Suppressor macrophage treated with lipopolysaccharide for 1 hour (primary cell): ENCODE data around the gene SEMA6A.
A peak's percentile ranks its signal among the peaks of the same experiment; 100 is the strongest.
"Not testable (repeated sequence)": the region's sequence is repeated elsewhere in the genome, so short reads cannot be mapped to it uniquely, and the experiment has no call there.

Source experiments
- DNase-seq, 3 donors: peaks; one replicate each; pipeline ENCODE4 v3.0.0-alpha.2; 2020 to 2022

The SEMA6A gene

DNA sequence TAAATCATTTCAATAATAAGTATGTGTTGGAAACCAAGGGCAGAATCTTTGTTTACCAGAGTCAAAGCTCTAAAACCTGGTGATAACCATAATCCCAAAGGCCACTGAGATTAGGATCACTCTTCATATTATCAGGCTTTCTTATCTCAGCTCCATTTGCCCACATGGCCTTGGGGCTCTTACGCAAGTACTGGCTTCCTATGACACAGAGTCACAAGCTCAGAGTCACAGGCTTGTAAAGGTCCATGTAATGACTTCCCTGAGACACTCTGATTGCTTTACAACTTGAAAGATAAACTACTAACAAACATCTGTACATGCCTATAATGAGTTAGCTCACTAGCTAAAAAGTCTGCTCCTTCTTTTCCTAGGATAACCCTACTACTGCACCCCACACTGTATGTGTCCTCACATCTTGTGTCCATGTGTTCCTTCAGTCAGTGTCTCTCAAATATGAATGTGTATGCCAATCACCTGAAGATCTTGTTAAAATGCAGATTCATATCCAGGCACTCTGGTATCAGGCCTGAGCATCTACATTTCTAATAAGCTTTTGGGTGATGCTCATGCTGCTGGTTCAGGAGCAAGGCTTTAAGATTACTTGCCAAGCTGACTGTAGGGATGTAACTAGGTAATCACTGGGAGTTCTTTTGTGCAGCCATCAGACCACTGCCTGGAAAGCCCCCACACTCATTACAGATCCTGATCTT, 28.4 kb downstream of the SEMA6A start:
- peak; percentile 18 to 28 (median 28) for DNase-seq

- DNase-seq = not testable (repeated sequence)
Observed at GRCh38 chr5:116545465-116545864, 29.2 kb downstream of the SEMA6A start.

GRCh38 chr5:116544531-116545241, 29.9 kb downstream of the SEMA6A start:
- no peak for DNase-seq

DNA sequence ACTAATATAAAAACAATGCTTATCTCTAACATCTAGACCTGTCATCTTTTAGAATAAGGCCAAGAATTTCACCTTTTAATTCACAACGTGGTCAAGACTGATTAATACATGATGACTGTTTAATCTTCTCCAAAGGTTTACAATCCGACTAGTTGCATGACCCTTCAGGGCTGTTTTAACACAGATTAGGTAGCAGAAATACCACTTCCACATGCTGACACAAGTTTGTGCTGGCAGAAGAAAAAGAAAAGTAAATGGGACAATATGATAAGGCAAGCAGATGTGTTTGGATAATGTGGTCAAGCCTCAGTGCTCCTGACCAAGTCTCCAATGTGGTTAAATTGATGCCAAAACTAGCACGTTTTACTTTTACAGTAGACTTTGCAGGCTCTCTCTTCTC, 31.1 kb downstream of the SEMA6A start:
- DNase-seq = no peak

- DNase-seq = no peak
Observed at GRCh38 chr5:116542619-116543018, 32.0 kb downstream of the SEMA6A start.

DNA sequence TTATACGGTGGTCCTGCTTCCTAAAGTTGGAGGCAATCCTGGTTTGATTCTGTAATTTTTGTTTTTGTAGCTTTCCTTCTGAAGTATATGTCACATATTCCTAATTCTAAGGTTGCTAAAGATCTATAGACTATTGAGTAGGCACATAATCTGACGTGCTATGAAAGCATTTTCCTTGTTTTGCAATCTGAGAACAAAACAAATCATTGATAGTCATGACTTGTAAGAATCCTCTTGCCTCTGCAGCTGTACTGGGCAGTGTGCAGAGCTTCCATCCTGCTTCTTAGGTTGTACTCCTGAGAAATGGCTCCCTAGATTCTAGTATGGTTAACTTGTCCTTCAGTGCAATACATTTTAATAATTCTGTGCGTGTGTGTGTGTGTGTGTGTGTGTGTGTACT, 35.4 kb downstream of the SEMA6A start:
- DNase-seq = no peak

DNA sequence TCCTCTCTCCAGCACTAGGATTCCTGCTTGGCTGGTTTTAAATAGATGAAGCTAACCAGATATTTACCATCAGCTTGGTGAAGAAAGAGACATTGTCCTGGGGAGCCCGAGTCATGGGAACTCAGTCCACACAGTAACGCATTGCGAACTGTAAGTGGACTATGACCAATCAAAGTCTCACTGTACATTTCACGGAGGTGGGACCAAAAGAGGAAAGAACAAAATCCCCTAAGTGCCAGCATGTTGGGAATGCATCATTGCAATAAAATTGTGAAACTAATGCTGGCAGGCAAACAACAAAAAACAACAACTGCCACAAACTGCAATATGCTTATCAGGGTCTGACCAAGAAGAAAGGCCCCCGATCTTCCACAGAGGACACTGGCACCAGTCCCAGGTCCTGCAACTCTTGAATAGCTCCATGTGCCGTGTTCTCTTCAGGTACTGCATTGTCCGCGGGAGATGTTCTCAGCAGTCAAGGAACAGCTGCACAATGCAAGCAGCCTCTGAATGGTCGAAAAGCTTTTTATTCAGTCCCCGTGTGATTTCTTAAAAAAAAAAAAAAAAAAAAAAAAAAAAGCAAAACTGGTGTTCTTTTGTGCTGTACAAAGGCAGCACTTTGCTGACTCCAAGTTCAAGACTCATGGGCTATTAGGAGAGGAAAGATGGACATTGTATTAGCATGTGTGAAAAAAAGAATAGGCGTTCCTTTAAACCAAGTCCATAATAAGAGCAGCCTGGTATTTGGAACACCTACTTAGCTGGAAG, 38.1 kb downstream of the SEMA6A start:
- DNase-seq = peak in 2 of 3 donors; percentile 17 to 27

GRCh38 chr5:116534964-116535651, 39.5 kb downstream of the SEMA6A start:
- DNase-seq = peak in 1 of 3 donors; percentile 5

- no peak for DNase-seq
Observed at GRCh38 chr5:116532762-116533525, 41.7 kb downstream of the SEMA6A start.

- DNase-seq = no peak
Observed at GRCh38 chr5:116531635-116532034, 43.0 kb downstream of the SEMA6A start.

- no peak for DNase-seq
Observed at GRCh38 chr5:116531117-116531516, 43.5 kb downstream of the SEMA6A start.

GRCh38 chr5:116530276-116530675, 44.3 kb downstream of the SEMA6A start:
- no peak for DNase-seq

GRCh38 chr5:116529615-116530014, 45.0 kb downstream of the SEMA6A start:
- no peak for DNase-seq

DNA sequence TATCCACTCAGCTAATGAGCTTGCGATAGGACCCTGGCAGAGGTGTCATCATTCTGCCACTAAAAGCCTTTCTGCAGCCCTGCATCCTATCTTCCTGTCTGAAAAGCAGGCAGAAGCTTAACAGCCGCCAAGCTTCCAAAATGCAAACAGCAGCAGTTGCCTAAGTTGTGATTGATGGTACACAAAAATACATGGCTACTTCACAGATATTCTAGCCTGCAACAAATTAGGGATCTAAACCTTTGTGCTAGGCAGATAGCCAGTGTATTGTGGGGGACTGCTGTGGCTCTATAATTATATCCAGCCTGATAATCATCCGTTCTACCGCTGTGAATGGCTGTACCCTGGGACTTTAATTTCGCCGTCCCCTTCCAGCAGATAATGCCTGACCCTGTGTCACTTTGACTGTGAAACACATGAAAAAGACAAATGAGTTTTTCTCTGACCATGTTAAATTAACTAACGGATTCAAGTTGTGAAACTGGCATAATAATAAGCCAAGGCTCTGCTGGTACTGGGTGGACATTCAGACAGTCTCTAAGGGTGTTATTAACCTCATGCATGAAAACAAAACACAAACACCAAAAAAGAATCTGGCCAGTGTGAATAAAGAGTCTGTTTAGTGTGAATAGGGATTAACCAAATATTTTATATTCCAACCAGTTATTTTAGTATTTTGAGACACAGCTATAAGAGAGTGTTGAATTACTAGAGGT, 45.9 kb downstream of the SEMA6A start:
- no peak for DNase-seq

DNA sequence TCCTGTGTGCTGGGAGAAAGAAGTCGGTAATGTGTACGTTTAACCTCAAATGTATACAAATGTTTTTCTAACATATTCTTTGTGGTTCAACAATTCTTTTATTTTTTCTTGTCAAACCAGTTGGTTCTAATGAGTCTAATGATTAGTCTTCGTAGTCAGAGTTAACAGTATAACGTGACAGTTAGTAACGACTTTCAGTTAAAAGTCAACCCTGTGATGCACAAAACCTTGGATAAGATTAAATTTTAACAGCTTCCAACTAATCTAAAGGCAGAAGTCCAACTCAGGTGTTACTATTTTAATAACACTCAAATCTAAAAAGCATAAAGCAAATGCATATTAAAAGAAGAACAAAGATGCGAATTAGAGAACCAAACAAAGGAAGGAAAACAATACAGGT, 47.0 kb downstream of the SEMA6A start:
- DNase-seq = no peak

DNA sequence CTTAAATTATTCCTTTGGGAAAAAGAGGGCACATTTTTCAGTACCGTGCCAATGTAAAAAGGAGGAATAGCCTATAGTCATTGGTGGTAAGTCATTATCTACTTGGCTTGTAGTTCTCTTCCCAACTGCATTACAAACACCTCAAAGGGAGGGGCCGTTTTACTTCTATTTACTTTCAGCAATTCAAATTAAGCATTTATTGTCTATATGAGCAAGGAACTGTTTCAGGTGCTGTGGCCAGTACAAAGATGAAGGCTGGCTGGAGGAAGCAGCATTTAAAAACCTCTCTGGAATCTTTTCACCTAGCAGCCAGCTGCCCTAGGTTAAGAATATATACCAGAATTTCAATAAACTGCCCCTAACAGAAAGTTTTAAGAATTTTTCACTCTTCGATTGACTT, 48.9 kb downstream of the SEMA6A start:
- DNase-seq = no peak

DNA sequence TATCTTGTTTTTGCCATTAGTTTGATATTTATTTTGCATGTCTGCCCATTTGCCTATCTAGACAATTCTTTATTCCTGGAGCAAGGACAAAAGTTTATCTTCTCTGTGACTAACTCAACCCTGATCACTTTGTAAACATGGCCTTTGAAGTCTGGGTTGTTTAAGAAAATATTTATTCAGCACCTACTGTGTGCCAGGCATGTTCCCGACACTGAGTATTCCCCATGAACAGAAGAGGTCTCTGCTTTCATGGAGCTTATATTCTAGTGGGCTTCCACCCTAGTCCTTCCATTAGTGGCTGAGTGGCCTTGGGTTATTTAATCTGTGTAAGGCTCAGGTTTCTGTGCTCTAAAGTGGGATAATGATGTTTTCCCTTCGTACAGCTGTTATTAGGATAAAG, 49.7 kb downstream of the SEMA6A start:
- no peak for DNase-seq

DNA sequence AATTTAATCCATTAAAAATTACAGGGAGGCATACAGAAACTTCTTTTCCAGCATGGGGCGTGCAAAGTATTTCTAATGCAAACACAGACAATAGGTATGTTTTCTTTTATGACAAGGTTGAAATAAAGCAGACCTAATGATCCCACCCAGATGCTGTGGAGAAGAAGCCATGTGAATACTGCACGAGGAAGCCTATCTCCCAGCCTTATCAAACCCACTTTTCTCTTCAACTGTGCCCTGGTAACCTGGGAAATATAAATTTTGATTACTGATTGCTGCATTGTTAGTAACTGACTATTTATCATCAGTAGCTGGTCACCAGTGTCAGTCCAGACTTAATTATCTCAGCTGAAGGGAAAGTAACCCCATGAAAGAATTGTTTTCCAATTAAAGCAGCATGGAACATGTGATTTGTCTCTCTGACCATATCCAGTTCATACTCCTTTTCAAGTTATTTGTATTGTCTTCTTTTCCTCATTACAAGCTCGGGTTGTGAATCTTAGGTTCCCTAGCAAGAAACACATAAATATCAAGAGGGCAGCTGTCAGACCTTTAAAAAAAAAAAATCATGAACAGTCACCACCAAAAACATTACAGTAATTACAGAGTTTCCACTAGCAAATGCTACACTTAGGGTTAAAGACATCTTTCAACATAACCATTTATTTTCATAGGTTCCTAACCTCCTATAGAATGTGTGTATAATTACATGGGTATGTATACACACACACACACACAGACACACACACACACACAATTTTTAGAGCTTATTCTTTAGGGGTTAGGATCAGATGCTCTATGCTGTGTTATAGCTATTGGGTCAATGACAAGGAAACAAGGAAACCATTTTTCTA, 50.3 kb downstream of the SEMA6A start:
- no peak for DNase-seq

GRCh38 chr5:116523182-116523581, 51.4 kb downstream of the SEMA6A start:
- not testable (repeated sequence) for DNase-seq

DNA sequence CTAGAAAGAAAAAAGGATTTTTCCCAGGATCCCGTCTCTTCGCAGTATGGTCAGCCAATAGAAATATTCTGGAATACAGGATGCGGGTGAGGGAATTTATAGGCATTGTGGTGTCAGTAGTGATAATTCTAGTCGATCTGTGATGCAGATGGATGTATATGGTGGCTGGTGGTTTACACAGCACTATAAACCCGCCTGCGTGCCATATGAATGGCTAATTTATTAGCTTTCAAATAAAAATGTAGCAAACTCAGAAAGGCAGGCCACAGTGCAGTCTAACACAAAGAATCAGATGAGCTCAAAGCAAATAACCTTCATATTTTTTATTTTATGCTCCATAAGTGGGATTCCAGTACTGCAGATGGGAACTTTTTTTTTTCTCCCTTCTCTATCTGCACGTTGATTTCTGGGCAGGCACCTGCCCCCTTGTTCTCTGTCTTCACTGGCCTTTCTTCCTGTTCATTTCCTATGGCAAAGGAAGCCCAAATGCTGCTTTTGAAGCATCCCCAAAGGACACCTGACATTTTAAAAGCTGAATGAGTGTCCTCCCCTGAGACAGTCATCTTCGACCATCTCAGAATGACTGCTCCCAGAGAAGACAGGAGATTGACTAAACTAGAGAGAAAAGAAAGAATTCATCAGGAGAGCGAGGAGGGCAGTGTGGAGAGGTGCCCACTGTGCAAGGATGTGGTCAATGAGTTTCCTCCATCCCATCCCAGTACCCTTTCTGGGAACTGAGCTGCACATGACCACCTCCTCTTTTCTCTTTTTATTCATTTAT, 52.1 kb downstream of the SEMA6A start:
- DNase-seq = no peak
